Measurements from ENCODE around the gene MAP1LC3B.

The MAP1LC3B gene

DNA sequence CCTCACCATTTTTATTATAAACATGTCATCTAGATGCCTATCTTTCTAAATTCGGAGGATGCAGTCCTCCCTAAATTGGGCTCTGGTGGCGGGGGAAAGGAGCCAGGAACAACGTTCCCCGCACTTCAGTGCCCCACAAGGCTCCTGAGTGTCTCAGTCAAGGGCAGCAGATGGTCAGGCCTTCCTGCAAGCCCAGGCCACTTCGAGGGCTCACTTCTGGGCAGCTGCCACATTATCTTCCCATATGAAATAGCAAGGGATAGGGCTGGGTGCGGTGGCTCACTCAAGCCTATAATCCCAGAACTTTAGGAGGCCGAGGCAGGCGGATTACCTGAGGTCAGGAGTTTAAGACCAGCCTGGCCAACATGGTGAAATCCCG, 40.8 kb upstream of the MAP1LC3B start:
- H3K4me3 ChIP-seq (ENCODE audit: low read length), result no peak overlapping the region
- no peak for DNase-seq (ENCODE audit: low read depth)
- TF ChIP-seq, protein P1, sequence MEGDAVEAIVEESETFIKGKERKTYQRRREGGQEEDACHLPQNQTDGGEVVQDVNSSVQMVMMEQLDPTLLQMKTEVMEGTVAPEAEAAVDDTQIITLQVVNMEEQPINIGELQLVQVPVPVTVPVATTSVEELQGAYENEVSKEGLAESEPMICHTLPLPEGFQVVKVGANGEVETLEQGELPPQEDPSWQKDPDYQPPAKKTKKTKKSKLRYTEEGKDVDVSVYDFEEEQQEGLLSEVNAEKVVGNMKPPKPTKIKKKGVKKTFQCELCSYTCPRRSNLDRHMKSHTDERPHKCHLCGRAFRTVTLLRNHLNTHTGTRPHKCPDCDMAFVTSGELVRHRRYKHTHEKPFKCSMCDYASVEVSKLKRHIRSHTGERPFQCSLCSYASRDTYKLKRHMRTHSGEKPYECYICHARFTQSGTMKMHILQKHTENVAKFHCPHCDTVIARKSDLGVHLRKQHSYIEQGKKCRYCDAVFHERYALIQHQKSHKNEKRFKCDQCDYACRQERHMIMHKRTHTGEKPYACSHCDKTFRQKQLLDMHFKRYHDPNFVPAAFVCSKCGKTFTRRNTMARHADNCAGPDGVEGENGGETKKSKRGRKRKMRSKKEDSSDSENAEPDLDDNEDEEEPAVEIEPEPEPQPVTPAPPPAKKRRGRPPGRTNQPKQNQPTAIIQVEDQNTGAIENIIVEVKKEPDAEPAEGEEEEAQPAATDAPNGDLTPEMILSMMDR (conservative IDR thresholded peaks at IDR 0.05; ENCODE audit: low read depth, low read length), result no peak

DNA sequence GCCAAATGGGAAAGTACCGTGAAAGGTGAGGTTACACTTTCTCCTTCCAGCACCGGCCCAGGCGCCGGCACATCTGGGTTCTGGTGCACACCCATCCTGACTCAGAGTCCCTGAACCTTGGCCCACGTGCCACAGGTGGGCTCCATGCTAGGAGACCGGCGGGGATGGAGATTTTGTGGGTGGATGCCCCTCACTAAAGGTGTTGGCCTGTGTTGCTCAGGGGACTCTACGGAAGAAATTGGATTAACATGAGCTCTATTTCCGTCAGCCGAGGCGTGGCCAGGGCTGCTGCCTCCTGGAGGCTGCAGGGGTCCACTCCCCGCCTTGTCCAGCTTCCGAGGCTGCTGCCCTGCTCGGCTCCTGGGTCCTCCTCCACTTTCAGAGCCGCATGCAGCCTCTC, 39.3 kb upstream of the MAP1LC3B start:
- DNase-seq (ENCODE audit: low read depth), result no peak
- TF ChIP-seq, protein P1 (conservative IDR thresholded peaks at IDR 0.05; ENCODE audit: low read depth, low read length), result no peak
- H3K4me3 ChIP-seq (ENCODE audit: low read length), result no peak overlapping the region

DNA sequence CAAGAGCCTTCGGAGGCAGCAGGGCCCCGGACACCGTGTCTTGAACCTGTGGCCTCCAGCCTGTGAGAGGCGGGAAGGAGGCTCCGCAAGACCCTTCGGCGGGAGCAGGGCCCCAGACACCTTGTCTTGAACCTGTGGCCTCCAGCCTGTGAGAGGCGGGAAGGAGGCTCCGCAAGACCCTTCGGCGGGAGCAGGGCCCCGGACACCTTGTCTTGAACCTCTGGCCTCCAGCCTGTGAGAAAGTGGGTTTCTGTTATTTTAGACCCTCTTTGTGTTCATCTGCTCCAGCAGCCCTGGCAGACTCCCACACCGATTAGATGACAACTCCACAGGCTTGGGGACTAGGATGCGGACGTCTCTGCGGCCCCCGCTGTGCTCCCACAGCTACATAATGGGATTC, 38.5 kb upstream of the MAP1LC3B start:
- H3K4me3 ChIP-seq (ENCODE audit: low read length), result no peak overlapping the region
- TF ChIP-seq, protein P1 (conservative IDR thresholded peaks at IDR 0.05; ENCODE audit: low read depth, low read length), result no peak
- no peak for DNase-seq (ENCODE audit: low read depth)

DNA sequence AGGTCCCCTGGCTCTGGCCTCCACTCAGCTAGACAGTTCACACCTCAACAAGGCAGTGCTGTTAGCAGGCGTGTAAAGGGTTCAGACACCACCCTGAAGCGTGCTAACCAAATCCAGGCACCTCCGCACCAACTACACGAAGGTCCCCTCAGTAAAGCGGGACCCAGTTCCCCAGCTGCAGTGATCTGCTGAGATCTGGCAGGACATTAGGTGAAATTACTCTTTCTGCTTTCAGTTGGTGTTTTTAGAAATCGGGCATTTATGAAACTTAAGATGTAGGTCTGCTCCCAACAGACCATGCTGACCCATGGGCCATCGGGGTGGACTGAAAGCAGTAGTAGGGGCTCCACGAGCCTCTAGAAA, 35.7 kb upstream of the MAP1LC3B start:
- TF ChIP-seq, protein P1 (conservative IDR thresholded peaks at IDR 0.05; ENCODE audit: low read depth, low read length), result no peak
- H3K4me3 ChIP-seq (ENCODE audit: low read length), result no peak overlapping the region
- no peak for DNase-seq (ENCODE audit: low read depth)

DNA sequence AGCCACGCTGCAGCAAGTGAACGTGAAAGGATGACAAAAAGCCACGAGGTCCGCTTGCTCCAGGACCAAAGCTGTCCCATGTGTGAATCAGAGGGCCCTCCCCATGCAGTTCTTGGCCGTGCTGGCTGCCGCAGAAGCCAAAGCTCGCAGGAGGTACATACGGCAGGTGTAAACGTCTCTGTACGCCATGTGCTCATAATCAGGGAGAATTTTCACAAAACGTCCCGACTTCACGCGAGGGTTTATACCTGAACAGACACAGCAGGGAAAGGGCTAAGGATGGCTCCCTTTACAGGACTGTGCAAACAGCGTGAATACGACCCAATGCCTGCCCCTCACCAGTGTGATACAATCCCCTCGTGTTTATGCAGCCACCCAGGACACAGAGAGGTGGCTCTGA, 33.9 kb upstream of the MAP1LC3B start:
- no peak overlapping the region for H3K4me3 ChIP-seq (ENCODE audit: low read length)
- no peak for DNase-seq (ENCODE audit: low read depth)
- TF ChIP-seq, protein P1 (conservative IDR thresholded peaks at IDR 0.05; ENCODE audit: low read depth, low read length), result no peak

DNA sequence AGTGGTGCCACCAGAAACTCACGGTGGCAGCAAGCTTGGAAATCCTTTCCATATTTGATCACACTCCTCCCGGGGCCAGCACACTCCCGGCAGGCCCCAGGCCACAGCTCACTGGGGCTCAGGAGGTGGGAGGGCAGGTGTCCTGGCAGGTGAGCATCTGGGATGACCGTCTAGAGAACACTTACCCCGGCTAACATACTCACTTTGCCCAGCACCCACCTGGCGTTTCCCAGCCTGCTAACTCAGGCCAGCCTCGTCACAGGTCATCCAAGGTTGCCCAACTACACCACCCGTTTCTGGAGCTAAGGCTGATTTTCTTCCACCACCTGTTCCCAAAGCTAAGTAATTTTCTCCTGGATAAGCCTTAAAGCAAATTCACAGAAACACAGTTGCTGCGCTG, 33.4 kb upstream of the MAP1LC3B start:
- H3K4me3 ChIP-seq (ENCODE audit: low read length), result no peak overlapping the region
- TF ChIP-seq, protein P1 (conservative IDR thresholded peaks at IDR 0.05; ENCODE audit: low read depth, low read length), result no peak
- DNase-seq (ENCODE audit: low read depth), result no peak

DNA sequence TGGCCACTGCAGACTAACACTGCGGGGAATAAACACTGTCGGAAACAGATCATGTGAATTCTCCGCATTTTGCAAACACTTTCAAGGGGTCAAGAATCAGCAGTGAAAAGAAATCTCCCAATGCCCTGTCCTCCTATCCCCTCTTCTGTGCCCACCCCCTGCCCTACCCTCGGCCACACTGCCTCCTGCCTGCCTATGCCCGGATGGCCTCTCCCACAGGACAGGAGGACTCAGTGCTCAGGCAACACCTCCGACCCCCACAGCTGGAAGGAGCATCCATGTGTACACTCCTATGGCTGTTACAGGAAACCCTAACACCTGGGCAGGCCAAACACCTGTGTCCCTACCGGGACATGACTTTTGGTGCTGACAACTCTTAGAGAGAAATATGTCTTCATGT, 33.0 kb upstream of the MAP1LC3B start:
- DNase-seq (ENCODE audit: low read depth), result no peak
- no peak overlapping the region for H3K4me3 ChIP-seq (ENCODE audit: low read length)
- TF ChIP-seq, protein P1 (conservative IDR thresholded peaks at IDR 0.05; ENCODE audit: low read depth, low read length), result no peak
